Stimulated activated CD8-positive, alpha-beta memory T cell treated with anti-CD3 and anti-CD28 coated beads, Interleukin-4, amount 100 ng/mL, for 4 hours (primary cell): ENCODE measurements around the gene MISFA.
"Not testable (repeated sequence)": the region's sequence is repeated elsewhere in the genome, so short reads cannot be mapped to it uniquely, and the experiment has no call there.

Experiments used
- DNase-seq, 2 donors: peaks; one replicate each; pipeline ENCODE4 v3.0.0-alpha.2; 2020; ENCODE audit warnings: low read depth in 2 of 2, low spot score in 1 of 2

MISFA gene

DNA sequence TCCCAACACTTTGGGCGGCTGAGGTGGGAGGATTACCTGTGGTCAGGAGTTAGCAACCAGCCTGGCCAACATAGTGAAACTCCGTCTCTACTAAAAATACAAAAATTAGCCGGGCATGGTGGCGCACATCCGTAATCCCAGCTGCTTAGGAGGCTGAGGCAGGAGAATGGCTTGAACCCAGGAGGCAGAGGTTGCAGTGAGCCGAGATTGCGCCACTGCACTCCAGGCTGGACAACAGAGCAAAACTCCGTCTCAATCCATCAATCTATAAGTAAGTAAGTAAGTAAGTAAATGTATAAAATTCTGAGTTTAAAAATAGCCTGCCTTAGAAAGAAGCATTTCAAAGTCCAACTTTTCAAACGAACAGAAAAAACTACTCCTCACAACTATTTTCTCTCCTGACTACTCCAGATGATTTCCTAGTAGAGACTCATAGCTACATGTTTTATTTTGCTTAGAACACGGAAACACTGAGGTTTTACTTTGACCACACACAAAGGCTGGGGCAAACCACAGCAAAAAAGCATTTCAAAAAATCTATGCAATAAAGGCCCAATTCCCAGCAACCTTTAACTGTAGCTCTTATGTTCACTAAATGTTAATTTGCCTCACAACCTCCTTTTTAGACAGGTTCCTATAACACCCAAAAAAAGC is 18.2 kb downstream of the MISFA start:
- peak in 1 of 2 donors; percentile 13 for DNase-seq

DNA sequence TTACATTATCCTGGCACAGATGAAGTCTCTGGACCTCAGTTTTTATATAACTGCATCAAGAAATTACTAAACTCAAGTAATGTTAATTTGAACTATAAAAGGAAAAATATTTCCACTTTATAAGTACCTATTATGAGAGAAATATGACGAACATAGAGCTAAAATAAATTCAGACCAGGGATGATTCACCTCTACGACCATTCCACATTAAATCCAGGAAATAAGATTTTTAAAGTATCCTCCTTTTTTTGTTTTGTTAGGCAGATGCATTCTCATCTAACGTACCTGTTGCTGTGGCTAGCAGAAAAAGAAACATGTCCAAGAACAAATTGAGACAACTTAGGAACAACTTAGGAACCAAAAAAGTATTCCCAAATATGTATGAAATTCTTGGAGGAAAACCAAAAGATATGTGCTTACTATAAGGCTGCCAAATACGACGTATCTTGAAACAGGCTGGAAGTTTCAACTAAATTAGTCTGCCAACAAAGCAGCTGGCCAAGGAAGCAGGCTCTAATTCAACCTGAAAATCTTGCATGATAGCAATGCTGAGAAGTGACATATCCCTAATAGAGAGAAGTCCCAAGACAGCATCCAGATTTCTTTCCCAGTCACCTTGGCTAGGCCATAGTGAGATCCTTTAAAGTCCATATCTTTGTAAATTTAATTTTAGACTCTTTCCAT is 18.9 kb downstream of the MISFA start:
- DNase-seq = no peak

DNA sequence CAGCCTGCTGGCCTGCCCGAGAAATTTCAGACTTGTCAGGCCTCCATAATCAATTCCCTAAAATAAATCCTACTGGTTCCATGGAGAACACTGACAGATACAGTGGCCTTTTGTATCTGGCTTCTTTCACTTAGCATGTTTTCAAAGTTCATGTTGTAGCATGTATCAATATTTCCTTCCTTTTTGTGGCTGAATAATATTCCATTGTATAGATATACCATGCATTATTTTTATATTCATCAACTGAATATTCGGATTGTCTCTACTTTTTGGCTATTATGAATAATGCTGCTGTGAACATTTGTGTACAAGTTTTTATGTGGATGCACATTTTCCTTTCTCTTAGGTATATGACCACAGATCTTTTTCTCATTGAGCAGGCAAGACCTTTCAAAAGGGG is 24.1 kb downstream of the MISFA start:
- DNase-seq = no peak

DNA sequence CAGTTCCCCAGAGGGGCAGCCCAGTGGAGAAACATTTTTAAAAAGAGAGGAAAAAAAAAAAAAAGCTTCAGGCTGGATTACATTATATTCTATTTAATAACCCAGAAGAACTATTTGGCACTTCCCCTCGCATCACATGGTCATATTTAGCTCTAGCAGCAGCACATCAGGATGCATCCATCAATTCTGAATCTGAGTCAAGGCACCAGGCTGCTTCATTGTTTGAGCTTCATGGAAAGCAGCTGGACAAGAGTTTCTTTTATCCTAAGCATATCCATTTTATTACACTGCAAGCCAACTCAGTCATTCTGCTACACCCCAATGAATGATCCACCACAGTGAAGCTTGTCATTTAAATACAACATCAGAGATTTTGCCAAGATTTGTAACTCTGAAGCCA is 24.6 kb downstream of the MISFA start:
- DNase-seq = no peak

DNA sequence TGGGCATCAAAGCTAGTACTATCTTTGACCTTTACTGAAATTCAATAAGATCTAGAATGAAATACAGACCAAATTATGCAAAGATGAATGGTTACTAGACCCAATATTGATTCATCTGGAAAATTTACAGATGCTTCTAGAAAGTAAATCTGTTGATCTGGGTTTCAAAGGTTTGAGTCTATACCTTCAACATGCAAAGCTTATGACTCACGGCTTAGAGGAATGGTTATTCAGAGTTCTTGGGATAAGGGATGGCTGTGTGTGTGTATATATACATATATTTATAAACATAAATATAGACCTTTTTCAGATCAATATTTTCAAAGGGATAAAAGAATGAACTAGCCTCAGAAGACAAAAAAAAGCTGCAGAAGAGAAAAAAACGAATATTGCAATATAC is 33.3 kb downstream of the MISFA start:
- DNase-seq = no peak

DNA sequence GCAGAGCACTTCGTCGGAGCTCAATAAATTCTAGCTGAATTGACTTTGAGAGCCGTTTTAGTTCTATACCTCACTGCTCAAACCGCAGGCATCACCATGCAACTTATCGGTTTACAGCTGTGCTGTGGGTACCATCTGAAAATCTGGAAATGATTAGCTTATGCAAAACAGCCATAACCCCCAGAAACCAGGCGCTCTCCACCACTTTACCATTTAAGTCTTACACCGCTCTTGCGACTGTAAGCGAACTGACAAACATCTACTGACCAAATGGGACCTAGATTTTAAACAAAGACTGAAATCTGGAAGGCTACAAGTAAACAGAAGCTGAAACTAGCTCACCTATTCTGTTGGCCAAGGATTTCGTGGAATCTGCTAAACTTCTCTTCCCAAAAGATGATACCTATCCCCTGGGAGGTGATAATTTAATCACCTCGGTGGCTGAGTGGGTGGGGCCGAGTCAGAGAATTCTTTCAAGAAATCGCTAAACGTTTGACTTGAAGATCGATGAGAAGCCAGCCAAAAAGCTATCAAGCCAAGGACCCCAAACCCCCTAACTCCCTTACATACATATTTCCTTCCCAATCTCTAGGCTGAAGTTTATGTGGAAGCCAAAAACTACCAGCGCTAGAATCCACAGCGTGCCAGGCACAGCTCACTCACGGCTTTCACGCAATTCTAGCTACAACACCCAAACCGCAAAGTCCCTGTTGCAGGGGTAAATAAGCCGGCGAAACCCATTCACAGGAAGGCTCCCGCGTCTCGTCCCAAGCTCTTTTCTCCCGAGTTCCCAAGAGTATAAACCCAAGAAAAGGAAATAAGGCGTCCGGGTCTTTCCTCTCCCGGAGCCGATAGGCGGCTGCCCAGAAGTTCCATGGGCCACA is 33.9 kb downstream of the MISFA start:
- DNase-seq = no peak

DNA sequence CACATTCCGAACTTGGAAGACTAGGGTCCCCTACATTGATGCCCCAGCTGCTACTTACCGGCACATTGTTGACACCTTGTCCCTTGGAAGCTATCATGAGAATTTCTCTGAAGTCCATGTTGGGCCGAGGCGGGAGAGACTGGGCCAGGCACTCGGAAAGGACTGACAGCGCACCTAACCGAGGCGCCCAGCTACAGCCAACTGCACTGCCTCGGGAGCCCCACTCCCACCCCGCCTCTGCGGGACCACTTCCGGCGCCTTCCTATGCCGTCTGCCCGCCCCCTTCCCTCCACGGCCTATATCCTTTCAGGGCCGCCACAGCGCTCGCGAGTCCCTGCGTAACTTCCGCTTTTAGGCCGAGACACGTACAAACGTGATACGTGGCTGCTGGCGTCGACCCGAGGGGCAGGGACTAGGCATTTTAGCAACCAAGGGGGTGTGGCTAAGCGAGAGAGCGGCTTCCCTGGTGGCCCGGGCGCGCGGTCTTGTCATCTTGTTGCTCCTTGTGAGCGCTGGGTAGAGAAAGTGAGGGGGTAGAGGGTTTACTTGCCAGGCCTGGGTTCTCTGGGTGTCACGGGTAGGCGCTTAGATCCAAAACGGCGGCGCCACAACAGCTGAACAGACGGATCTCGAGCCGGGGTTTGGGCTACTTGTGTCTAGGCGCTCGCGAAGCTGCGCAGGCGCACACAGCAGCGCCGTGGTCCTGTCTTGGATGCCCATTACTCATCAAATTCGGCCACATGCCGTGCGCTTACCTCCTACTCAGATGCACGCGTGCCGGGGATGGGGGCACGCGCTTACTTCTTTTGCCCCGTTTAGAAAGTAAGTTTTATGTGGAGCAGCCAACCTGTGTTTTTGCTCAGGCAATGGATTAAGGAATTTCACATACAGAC is 34.8 kb downstream of the MISFA start, which contains the start of gene SPTY2D1:
Gene SPTY2D1 (minus strand): TSS at position 203 of the 893 bp plus-strand sequence. CDS start 85 bp downstream, at position 118.
- peak; percentile 91 to 96 for DNase-seq

DNA sequence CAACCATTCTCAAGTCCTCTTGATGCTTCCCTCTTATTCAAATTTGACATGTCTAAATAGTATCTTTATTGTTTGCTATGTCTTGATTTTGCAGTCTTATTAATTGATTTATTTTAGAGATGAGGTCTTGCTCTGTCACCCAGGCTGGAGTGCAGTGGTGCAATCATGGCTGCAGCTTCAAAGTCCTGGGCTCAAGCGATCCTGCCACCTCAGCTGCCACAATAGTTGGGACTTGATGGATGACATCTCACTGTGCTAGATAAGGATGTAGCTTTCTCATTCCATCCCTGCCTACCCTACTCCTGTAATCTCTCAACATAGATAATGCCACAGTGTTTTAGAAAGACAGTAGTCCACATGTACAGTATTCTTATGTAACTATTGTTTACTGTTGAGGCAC is 42.1 kb downstream of the MISFA start:
- DNase-seq = no peak

DNA sequence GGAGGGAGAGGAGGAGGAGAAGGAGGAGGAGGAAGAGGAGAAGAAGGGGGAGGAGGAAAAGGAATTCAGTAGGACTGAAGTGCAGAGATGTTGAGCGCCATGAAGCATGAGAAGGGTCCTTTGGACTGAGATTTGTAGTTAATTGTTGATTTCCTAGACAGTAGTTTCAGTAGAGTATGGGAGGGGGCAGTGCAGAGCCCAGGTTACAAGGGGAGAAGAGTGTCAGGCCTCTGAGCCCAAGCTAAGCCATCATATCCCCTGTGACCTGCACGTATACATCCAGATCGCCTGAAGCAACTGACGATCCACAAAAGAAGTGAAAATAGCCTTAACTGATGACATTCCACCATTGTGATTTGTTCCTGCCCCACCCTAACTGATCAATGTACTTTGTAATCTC is 43.4 kb downstream of the MISFA start:
- DNase-seq = not testable (repeated sequence)

DNA sequence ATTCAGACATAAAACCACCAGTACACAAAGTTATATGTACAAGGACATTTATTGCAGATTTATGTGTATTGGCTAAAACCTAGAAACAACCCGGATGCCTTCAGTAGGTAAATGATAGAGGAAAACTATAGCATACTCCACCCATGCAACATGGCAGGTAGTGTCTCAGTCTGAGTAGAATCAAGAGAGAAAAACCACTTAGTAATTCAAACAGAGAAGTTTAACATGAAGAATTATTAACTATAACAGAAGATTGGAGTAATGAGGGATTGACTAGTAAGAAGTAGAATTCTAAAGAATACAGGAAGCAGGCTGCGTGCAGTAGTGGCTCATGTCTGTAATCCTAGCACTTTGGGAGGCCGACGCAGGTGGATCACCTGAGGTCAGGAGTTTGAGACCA is 50.8 kb downstream of the MISFA start:
- DNase-seq = no peak

DNA sequence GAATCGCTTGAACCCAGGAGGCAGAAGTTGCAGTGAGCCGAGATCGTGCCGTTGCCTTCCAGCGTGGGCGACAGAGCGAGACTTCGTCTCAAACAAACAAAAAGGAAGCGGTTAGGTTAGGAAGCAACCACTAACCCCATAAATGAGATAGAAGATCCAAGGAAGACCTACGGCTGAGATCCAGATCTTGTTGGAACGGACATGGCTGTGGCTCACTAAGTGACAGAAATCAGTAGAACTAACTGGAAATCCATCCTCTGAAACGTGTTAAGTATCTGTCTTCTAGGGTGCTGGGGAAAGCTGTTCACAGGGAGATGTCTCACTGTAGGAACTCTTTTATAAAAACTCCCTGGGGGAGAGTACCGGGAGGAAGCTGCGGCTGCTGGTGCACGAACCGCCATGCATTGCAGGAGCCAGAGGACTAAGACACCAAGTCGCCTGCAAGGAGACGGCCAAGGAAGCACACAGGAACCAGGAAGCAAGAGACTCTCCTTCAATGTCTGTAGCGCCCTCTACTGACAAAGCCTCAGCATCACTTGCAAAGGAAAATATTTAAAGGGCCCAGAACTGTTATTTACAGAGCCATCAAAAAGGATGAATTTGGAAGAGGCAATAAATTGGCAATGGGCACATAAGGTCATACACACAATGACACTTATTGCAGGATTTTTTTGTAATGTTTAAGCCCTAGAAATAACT is 51.4 kb downstream of the MISFA start:
- DNase-seq = no peak
